ENCODE measurements around the gene NAALADL2. TPM values are rescaled to one million over a fixed set of nuclear protein-coding genes. Genes with fewer than 3 reads are reported as not detected.

NAALADL2 gene
- total and polyA plus RNA-seq, 2 of the 8 experiments (the other 6 are each of a cell fraction or from before 2014, with no cell fraction given), result 0.12 to 0.22 TPM

DNA sequence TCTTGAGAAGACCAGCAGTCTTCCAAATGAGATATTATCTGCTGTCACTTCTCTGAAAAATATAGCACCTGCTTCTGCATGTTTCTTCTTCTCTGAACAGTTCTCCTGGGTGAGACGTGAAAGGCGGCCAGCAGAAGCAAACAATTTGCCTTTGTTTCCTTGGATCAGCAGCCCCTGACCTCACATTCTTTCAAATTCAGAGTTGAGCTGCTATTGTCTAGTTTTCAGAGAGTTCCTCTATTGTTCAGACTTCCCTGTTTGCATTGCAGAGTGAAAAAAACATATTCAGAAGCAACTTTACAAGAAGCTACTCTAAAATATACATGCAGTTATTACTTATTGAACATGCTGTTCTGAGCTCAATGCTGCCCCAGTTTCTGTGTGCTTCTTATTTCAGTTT is 653.6 kb downstream of the NAALADL2 start:
- POLR2A ChIA-PET (ENCODE audit: partially characterized antibody), result no interaction called here
- FAIRE-seq (no peak), DNase-seq (ENCODE audit: low read depth in 1 of 2, low spot score in 2 of 2) (no peak)
- CTCF ChIA-PET (ENCODE audit: partially characterized antibody), result interaction anchor here (2.2 kb wide), 1 partner anchor 428 kb away, joined by 5 read pairs; no protein-coding TSS in a partner anchor
- Histone ChIP-seq H3K4me1 (replicated peaks in 1 of 4; ENCODE audit: control insufficient read depth in 3 of 4, insufficient read depth in 4 of 4, low read length in 3 of 4) (0 out of 7 replicates have a peak, but pooled peaks cover 0 to 4% (median 0%) of the 10 kb centered on the region in 4 experiments), H3K79me2 (ENCODE audit: control insufficient read depth in 1 of 2, insufficient read depth in 2 of 2, low read length in 2 of 2) (no peaks in the 10 kb centered on the region), H3K4me2 (ENCODE audit: insufficient read depth in 1 of 2, low read depth in 2 of 2, low read length in 2 of 2) (no peak overlapping the region; a peak in 1 of 4 replicates), H3K9me3 (ENCODE audit: insufficient read depth in 2 of 2, low read depth in 1 of 2, low read length in 1 of 2) (no peaks in the 10 kb centered on the region), H3K4me3 (ENCODE audit: extremely low read depth in 1 of 4, insufficient read depth in 2 of 4, low read depth in 3 of 4, low read length in 4 of 4) (no peak overlapping the region), H3K56ac (replicated peaks; ENCODE audit: insufficient read length, low read depth, low read length) (no peak overlapping the region), H3K18ac (ENCODE audit: extremely low read depth, low read length) (no peak overlapping the region), H3K27me3 (replicated peaks in 1 of 4; ENCODE audit: control insufficient read depth in 3 of 4, extremely low read depth in 1 of 4, insufficient read depth in 3 of 4, low read length in 3 of 4) (no peaks in the 10 kb centered on the region), H3K23ac (ENCODE audit: insufficient read length) (no peak overlapping the region), H4K5ac (ENCODE audit: insufficient read length, low read depth, low read length) (no peak overlapping the region), H4K8ac (ENCODE audit: extremely low read depth, insufficient read depth, low read length) (no peak overlapping the region), H3K4ac (replicated peaks; ENCODE audit: insufficient read length, low read depth, low read length) (no peak overlapping the region), H2BK120ac (replicated peaks; ENCODE audit: low read depth, low read length) (no peak overlapping the region), H2BK15ac (ENCODE audit: low read length) (no peak overlapping the region), H3K36me3 (ENCODE audit: control insufficient read depth in 2 of 4, insufficient read depth in 4 of 4, low read length in 3 of 4) (no peaks in the 10 kb centered on the region), H2BK5ac (ENCODE audit: low read depth, low read length) (no peak overlapping the region), H2BK20ac (ENCODE audit: low read length) (no peak overlapping the region), H4K91ac (replicated peaks; ENCODE audit: insufficient read length, low read length) (no peak overlapping the region), H3K79me1 (ENCODE audit: low read depth, low read length) (no peaks in the 10 kb centered on the region), H3K9ac (replicated peaks in 1 of 4; ENCODE audit: extremely low read depth in 1 of 4, low read depth in 3 of 4, low read length in 3 of 4) (no peak overlapping the region), H4K20me1 (replicated peaks in 1 of 2; ENCODE audit: control insufficient read depth in 1 of 2, insufficient read depth in 2 of 2, low read length in 2 of 2) (no peaks in the 10 kb centered on the region), H3K14ac (ENCODE audit: insufficient read length) (no peak overlapping the region), H2BK12ac (ENCODE audit: low read depth, low read length) (no peak overlapping the region), H3K23me2 (ENCODE audit: low read depth, low read length) (no peaks in the 10 kb centered on the region), H2AK5ac (ENCODE audit: low read depth, low read length) (no peak overlapping the region), H3K27ac (ENCODE audit: low read depth, low read length) (no peak overlapping the region), H2AFZ (ENCODE audit: low read length) (no peak overlapping the region)
- TF ChIP-seq, protein P1, sequence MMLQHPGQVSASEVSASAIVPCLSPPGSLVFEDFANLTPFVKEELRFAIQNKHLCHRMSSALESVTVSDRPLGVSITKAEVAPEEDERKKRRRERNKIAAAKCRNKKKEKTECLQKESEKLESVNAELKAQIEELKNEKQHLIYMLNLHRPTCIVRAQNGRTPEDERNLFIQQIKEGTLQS (IDR thresholded peaks at IDR 0.05; ENCODE audit: insufficient read depth, low read depth, low read length), result no peak
- no peak for TF ChIP-seq TAF1 (IDR thresholded peaks at IDR 0.05; ENCODE audit: low read depth, low read length)
- no peak for TF ChIP-seq EGR1 (IDR thresholded peaks at IDR 0.05; ENCODE audit: borderline replicate concordance, low read depth, low read length)
- WGBS, 2 experiments (ENCODE audit: extremely low coverage in 1 of 2, insufficient coverage in 1 of 2, insufficient read length in 1 of 2, insufficient replicate concordance in 2 of 2, low coverage in 1 of 2, low lambda C conversion rate in 2 of 2, missing lambda C conversion rate in 1 of 2), result 66% methylated on average over 2 of the region's 2 CpGs; no CpG with 5 or more reads in 1 of the 2 experiments
